GM10266 (cell line): ENCODE measurements around the gene LRRC43.

Experiments used
- DNase-seq: peaks from one replicate; pipeline ENCODE4 v3.0.0; 2012; ENCODE audit errors: extremely low spot score
- TF ChIP-seq, protein P1 (sequence below): IDR thresholded peaks from 2 replicates; pipeline ENCODE4 v1.5.1; 2012; ENCODE audit warnings: mild to moderate bottlenecking, low read depth; ENCODE audit not compliant: control insufficient read depth, insufficient read depth; ENCODE audit errors: missing control alignments

The LRRC43 gene

DNA sequence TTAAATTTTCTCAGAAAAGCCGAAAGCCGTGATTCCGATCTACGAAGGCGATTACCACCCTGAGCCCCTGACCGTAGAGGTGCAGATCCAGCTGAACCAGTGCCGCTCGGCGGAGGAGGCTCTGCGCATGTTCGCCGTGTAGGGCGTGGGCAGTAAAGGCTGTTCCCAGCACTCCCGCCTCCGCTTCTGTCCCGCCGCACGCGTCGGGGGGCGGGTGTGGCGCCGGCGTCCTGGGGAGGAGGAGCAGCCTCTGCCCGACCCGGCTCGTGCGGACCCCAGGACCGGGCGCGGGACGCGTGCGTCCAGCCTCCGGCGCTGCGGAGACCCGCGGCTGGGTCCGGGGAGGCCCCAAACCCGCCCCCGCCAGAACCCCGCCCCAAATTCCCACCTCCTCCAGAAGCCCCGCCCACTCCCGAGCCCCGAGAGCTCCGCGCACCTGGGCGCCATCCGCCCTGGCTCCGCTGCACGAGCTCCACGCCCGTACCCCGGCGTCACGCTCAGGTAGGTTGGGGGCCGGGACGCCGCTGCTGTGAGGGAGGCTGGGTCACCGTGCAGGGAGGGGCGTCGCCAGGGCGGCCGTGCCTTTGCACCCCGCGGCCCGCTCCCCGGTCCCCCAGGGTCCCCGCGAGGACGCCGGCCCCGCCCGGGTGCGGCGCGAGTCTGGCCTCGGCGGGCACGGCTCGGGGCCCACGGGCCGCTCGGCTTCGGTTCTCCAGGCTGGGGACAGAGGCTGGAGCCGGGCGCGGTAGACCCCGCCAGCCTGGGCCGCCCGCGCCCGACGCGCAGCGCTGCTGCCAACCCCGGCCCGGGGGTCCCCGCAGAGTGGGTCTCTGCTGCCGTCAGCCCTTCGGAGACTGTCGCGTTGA is 20.6 kb downstream of the LRRC43 start, which contains the start of gene B3GNT4:
TSS of gene B3GNT4 (plus strand) at position 409 of the 866 bp plus-strand sequence. CDS start 910 bp downstream, outside the sequence.
- peak; percentile 79 for DNase-seq
- TF ChIP-seq, protein P1, sequence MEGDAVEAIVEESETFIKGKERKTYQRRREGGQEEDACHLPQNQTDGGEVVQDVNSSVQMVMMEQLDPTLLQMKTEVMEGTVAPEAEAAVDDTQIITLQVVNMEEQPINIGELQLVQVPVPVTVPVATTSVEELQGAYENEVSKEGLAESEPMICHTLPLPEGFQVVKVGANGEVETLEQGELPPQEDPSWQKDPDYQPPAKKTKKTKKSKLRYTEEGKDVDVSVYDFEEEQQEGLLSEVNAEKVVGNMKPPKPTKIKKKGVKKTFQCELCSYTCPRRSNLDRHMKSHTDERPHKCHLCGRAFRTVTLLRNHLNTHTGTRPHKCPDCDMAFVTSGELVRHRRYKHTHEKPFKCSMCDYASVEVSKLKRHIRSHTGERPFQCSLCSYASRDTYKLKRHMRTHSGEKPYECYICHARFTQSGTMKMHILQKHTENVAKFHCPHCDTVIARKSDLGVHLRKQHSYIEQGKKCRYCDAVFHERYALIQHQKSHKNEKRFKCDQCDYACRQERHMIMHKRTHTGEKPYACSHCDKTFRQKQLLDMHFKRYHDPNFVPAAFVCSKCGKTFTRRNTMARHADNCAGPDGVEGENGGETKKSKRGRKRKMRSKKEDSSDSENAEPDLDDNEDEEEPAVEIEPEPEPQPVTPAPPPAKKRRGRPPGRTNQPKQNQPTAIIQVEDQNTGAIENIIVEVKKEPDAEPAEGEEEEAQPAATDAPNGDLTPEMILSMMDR: no peak

DNA sequence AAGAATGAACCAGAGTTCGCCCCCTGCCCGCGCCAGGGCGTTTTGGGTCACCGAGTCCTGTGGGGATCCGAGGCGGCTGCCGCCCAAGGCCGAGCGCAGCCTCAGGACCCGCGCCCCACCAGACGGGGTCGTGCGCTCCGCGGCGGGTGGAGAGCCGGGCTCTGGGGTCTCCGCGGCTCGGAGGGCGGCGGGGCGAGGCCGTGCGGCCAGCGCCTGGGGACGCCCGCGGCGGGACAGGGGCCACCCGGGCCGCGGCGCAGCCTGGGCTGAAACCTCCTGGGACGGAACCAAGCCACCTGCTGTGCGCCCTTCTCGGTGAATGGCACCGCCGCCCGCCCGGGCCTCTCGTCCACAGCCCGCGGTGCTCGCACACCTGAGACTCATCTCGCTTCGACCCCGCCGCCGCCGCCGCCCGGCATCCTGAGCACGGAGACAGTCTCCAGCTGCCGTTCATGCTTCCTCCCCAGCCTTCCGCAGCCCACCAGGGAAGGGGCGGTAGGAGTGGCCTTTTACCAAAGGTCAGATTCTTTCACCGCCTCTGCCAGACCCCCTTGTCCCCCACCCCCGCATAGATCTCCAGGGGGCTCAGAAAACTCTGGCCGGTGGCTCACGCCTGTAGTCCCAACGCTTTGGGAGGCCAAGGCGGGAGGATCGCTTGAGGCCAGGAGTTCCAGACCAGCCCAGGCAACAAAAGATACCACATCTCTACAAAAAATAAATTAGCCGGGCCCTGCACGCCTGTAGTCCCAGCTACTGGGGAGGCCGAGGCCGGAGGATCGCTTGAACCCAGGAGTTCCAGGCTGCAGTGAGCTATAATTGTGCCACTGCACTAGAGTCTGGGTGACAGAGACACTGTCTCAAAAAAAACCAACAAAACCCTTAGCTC is 21.5 kb downstream of the LRRC43 start:
- no peak for DNase-seq
- TF ChIP-seq, protein P1: no peak

DNA sequence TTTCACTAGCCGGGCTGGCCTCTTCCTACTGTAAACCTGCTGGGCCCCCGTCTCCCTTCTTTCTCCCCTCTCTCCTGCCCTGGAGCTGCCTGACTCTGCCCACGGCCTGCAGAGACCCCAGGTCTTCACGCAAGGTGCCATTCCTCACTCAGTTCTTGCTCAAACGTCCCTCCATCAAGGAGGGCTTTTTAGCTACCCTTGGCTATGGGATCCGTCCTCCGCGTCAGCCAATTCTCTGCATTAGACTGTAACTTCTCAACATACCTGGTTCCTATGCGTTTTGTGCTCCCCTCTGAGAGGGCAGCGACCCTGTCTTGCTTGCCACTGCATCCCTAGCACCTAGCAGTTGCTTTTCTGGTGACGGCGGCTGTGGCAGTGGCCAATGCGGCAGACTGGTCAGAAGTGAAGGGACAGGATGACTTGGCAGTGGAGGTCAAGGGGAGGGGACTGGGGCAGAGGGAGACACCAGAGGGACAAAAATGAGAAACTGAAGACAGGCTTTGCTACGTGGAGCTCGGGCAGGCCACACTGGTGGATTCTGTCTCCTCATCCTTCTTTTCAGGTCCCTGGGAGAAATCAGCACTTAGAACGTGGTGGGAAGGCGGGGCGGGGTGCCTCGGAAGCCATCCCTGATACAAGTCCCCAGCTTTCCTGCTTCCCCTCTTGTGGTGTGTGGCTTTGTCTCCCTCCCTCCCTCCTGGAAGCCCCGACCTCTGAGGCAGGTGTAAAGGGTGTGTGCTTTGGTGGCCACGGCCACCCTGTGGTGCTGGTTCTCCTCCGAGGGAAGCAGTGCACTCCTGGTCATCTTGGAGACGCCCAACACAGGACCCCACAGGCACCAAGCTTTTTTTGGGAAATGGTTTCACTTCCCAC is 22.4 kb downstream of the LRRC43 start:
- TF ChIP-seq, protein P1: no peak
- no peak for DNase-seq

DNA sequence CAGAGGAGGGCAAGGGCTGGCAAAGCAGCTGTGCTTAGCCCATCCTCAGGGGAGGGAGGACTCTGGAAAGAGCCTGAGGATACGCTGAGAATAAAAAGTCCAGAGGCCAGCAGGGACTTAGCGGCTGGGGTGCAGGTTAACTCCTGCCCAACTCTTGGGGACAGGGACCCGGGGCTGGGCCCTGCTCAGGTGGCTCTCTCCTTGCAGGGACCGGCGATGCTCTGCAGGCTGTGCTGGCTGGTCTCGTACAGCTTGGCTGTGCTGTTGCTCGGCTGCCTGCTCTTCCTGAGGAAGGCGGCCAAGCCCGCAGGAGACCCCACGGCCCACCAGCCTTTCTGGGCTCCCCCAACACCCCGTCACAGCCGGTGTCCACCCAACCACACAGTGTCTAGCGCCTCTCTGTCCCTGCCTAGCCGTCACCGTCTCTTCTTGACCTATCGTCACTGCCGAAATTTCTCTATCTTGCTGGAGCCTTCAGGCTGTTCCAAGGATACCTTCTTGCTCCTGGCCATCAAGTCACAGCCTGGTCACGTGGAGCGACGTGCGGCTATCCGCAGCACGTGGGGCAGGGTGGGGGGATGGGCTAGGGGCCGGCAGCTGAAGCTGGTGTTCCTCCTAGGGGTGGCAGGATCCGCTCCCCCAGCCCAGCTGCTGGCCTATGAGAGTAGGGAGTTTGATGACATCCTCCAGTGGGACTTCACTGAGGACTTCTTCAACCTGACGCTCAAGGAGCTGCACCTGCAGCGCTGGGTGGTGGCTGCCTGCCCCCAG is 23.4 kb downstream of the LRRC43 start:
- no peak for DNase-seq
- TF ChIP-seq, protein P1: no peak

DNA sequence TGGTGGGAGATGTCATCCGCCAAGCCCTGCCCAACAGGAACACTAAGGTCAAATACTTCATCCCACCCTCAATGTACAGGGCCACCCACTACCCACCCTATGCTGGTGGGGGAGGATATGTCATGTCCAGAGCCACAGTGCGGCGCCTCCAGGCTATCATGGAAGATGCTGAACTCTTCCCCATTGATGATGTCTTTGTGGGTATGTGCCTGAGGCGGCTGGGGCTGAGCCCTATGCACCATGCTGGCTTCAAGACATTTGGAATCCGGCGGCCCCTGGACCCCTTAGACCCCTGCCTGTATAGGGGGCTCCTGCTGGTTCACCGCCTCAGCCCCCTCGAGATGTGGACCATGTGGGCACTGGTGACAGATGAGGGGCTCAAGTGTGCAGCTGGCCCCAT is 24.1 kb downstream of the LRRC43 start:
- no peak for DNase-seq
- TF ChIP-seq, protein P1: no peak

DNA sequence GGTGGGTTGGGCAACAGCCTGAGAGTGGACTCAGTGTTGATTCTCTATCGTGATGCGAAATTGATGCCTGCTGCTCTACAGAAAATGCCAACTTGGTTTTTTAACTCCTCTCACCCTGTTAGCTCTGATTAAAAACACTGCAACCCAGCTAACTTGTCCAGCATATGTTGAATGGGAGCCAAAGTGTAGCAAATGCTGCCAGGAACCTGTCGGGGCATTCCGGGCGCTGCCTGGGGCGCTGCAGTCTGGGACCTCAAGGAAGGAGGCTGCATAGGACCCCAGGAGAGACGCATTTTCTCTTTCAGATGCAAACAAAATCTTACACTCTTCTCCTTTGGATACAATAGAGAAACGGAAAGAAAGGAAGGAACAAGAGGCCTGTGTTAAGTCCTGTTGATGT is 24.5 kb downstream of the LRRC43 start:
- TF ChIP-seq, protein P1: no peak
- DNase-seq: no peak
